Measurements from ENCODE around the gene CAMK1D. TPM values are rescaled to one million over a fixed set of nuclear protein-coding genes. Genes with fewer than 3 reads are reported as not detected.

The CAMK1D gene
- total and polyA plus RNA-seq, 2 experiments from 2014 or later, result 4.6 to 7.2 TPM

DNA sequence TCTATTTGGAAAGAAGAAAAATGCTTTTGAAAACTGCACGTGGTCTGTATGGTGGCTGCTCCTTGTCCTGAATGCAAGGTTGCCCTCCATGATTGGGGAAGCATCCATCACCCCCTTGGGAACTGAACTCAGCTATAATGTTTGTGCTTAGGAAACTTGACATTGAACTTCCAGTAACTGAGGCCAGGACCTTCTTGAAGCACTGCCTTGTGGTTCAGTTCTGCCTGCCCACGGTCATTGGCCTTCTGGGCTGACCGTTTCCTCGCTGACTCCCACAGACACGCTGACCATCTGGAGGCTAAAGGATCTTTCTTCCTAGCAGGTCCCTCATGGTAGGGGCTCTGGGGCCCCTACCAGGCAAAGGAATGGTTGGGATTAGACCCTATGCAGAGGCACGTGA lies 247.8 kb downstream of the CAMK1D start:
- Histone ChIP-seq H3K4me1 (ENCODE audit: insufficient read depth) (no peaks in the 10 kb centered on the region), H3K4me2 (no peak overlapping the region), H4K20me1 (replicated peaks; ENCODE audit: insufficient read depth) (no peaks in the 10 kb centered on the region), H3K4me3 (no peak overlapping the region), H3K27me3 (ENCODE audit: insufficient read depth) (no peaks in the 10 kb centered on the region), H2AFZ (no peak overlapping the region), H3K27ac (ENCODE audit: low read depth) (no peak overlapping the region), H3K79me2 (replicated peaks; ENCODE audit: insufficient read depth) (no peaks in the 10 kb centered on the region), H3K9me2 (ENCODE audit: insufficient read depth) (peaks cover 6% of the 10 kb centered on the region; the same call in 1 of the 2 replicates), H3F3A (replicated peaks; ENCODE audit: low read depth) (no peaks in the 10 kb centered on the region), H3K36me3 (ENCODE audit: insufficient read depth) (no peaks in the 10 kb centered on the region)
- peaks cover 5% of the 10 kb centered on the region; the same call in 1 of the 3 replicates for H3K4me1 Mint-ChIP-seq
- H3K27ac Mint-ChIP-seq, result no peak overlapping the region
- H3K9me3 Mint-ChIP-seq, result peaks cover 16% of the 10 kb centered on the region; the same call in 2 of the 3 replicates
- H3K36me3 Mint-ChIP-seq (ENCODE audit: low read depth), result peaks cover 12% of the 10 kb centered on the region; the same call in 2 of the 3 replicates
- no peak for ATAC-seq
- no peak for DNase-seq (ENCODE audit: low spot score)
- peaks cover 2% of the 10 kb centered on the region for H3K27me3 Mint-ChIP-seq (ENCODE audit: insufficient read depth, low read depth, poor library complexity)
- no peak overlapping the region for H3K4me3 Mint-ChIP-seq
- no peak for TF ChIP-seq NANOG (IDR thresholded peaks at IDR 0.05; ENCODE audit: borderline replicate concordance)
- TF ChIP-seq, protein P1, sequence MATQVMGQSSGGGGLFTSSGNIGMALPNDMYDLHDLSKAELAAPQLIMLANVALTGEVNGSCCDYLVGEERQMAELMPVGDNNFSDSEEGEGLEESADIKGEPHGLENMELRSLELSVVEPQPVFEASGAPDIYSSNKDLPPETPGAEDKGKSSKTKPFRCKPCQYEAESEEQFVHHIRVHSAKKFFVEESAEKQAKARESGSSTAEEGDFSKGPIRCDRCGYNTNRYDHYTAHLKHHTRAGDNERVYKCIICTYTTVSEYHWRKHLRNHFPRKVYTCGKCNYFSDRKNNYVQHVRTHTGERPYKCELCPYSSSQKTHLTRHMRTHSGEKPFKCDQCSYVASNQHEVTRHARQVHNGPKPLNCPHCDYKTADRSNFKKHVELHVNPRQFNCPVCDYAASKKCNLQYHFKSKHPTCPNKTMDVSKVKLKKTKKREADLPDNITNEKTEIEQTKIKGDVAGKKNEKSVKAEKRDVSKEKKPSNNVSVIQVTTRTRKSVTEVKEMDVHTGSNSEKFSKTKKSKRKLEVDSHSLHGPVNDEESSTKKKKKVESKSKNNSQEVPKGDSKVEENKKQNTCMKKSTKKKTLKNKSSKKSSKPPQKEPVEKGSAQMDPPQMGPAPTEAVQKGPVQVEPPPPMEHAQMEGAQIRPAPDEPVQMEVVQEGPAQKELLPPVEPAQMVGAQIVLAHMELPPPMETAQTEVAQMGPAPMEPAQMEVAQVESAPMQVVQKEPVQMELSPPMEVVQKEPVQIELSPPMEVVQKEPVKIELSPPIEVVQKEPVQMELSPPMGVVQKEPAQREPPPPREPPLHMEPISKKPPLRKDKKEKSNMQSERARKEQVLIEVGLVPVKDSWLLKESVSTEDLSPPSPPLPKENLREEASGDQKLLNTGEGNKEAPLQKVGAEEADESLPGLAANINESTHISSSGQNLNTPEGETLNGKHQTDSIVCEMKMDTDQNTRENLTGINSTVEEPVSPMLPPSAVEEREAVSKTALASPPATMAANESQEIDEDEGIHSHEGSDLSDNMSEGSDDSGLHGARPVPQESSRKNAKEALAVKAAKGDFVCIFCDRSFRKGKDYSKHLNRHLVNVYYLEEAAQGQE (IDR thresholded peaks at IDR 0.05; ENCODE audit: unreplicated experiment), result no peak
- TF ChIP-seq ZNF331 (CRISPR knock-in tag; IDR thresholded peaks at IDR 0.05; ENCODE audit: low read depth), result no peak
- no peak for TF ChIP-seq EZH2 (IDR thresholded peaks at IDR 0.05; ENCODE audit: low read depth, unreplicated experiment)
- TF ChIP-seq CREB1 (CRISPR knock-in tag; IDR thresholded peaks at IDR 0.05; ENCODE audit: low read depth), result no peak
- TF ChIP-seq ZNF114 (CRISPR knock-in tag; IDR thresholded peaks at IDR 0.05), result no peak
- TF ChIP-seq, protein P2, sequence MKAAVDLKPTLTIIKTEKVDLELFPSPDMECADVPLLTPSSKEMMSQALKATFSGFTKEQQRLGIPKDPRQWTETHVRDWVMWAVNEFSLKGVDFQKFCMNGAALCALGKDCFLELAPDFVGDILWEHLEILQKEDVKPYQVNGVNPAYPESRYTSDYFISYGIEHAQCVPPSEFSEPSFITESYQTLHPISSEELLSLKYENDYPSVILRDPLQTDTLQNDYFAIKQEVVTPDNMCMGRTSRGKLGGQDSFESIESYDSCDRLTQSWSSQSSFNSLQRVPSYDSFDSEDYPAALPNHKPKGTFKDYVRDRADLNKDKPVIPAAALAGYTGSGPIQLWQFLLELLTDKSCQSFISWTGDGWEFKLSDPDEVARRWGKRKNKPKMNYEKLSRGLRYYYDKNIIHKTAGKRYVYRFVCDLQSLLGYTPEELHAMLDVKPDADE (IDR thresholded peaks at IDR 0.05), result no peak
- no peak for TF ChIP-seq POLR2AphosphoS5 (IDR thresholded peaks at IDR 0.05; ENCODE audit: low read depth)
- TF ChIP-seq, protein P3, sequence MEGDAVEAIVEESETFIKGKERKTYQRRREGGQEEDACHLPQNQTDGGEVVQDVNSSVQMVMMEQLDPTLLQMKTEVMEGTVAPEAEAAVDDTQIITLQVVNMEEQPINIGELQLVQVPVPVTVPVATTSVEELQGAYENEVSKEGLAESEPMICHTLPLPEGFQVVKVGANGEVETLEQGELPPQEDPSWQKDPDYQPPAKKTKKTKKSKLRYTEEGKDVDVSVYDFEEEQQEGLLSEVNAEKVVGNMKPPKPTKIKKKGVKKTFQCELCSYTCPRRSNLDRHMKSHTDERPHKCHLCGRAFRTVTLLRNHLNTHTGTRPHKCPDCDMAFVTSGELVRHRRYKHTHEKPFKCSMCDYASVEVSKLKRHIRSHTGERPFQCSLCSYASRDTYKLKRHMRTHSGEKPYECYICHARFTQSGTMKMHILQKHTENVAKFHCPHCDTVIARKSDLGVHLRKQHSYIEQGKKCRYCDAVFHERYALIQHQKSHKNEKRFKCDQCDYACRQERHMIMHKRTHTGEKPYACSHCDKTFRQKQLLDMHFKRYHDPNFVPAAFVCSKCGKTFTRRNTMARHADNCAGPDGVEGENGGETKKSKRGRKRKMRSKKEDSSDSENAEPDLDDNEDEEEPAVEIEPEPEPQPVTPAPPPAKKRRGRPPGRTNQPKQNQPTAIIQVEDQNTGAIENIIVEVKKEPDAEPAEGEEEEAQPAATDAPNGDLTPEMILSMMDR (conservative IDR thresholded peaks at IDR 0.05; ENCODE audit: low read depth in 2 of 2), result no peak
- no peak for TF ChIP-seq JUNB (IDR thresholded peaks at IDR 0.05; ENCODE audit: unreplicated experiment)
- no peak for TF ChIP-seq STAT1 (IDR thresholded peaks at IDR 0.05; ENCODE audit: unreplicated experiment)
- TF ChIP-seq, protein P4, sequence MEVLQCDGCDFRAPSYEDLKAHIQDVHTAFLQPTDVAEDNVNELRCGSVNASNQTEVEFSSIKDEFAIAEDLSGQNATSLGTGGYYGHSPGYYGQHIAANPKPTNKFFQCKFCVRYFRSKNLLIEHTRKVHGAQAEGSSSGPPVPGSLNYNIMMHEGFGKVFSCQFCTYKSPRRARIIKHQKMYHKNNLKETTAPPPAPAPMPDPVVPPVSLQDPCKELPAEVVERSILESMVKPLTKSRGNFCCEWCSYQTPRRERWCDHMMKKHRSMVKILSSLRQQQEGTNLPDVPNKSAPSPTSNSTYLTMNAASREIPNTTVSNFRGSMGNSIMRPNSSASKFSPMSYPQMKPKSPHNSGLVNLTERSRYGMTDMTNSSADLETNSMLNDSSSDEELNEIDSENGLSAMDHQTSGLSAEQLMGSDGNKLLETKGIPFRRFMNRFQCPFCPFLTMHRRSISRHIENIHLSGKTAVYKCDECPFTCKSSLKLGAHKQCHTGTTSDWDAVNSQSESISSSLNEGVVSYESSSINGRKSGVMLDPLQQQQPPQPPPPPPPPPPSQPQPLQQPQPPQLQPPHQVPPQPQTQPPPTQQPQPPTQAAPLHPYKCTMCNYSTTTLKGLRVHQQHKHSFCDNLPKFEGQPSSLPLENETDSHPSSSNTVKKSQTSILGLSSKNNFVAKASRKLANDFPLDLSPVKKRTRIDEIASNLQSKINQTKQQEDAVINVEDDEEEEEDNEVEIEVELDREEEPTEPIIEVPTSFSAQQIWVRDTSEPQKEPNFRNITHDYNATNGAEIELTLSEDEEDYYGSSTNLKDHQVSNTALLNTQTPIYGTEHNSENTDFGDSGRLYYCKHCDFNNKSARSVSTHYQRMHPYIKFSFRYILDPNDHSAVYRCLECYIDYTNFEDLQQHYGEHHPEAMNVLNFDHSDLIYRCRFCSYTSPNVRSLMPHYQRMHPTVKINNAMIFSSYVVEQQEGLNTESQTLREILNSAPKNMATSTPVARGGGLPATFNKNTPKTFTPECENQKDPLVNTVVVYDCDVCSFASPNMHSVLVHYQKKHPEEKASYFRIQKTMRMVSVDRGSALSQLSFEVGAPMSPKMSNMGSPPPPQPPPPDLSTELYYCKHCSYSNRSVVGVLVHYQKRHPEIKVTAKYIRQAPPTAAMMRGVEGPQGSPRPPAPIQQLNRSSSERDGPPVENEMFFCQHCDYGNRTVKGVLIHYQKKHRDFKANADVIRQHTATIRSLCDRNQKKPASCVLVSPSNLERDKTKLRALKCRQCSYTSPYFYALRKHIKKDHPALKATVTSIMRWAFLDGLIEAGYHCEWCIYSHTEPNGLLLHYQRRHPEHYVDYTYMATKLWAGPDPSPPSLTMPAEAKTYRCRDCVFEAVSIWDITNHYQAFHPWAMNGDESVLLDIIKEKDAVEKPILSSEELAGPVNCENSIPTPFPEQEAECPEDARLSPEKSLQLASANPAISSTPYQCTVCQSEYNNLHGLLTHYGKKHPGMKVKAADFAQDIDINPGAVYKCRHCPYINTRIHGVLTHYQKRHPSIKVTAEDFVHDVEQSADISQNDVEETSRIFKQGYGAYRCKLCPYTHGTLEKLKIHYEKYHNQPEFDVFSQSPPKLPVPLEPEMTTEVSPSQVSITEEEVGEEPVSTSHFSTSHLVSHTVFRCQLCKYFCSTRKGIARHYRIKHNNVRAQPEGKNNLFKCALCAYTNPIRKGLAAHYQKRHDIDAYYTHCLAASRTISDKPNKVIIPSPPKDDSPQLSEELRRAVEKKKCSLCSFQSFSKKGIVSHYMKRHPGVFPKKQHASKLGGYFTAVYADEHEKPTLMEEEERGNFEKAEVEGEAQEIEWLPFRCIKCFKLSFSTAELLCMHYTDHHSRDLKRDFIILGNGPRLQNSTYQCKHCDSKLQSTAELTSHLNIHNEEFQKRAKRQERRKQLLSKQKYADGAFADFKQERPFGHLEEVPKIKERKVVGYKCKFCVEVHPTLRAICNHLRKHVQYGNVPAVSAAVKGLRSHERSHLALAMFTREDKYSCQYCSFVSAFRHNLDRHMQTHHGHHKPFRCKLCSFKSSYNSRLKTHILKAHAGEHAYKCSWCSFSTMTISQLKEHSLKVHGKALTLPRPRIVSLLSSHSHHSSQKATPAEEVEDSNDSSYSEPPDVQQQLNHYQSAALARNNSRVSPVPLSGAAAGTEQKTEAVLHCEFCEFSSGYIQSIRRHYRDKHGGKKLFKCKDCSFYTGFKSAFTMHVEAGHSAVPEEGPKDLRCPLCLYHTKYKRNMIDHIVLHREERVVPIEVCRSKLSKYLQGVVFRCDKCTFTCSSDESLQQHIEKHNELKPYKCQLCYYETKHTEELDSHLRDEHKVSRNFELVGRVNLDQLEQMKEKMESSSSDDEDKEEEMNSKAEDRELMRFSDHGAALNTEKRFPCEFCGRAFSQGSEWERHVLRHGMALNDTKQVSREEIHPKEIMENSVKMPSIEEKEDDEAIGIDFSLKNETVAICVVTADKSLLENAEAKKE (CRISPR knock-in tag; IDR thresholded peaks at IDR 0.05), result no peak
- TF ChIP-seq EZH2phosphoT487 (IDR thresholded peaks at IDR 0.05; ENCODE audit: unreplicated experiment), result no peak
